Testis (tissue), 3 donors: ENCODE data around the gene PTX3. TPM values are rescaled to one million over a fixed set of nuclear protein-coding genes. Genes with fewer than 3 reads are reported as not detected.

Experiments
- DNase-seq: peaks from one replicate; pipeline ENCODE4 v3.0.0-alpha.2; 2019
- H3K27ac ChIP-seq, 2 donors: fragments of 200-600 bp; sonication (generic); one replicate each; pipeline ENCODE4 v1.5.1; 2019
- H3K27me3 ChIP-seq: fragments of 200-600 bp; sonication (generic); one replicate; pipeline ENCODE4 v1.5.1; 2019
- H3K36me3 ChIP-seq: fragments of 200-600 bp; sonication (generic); one replicate; pipeline ENCODE4 v1.5.1; 2017; ENCODE audit warnings: low read depth; ENCODE audit errors: missing control alignments
- H3K4me1 ChIP-seq: fragments of 200-600 bp; sonication (generic); one replicate; pipeline ENCODE4 v1.5.1; 2019
- H3K4me3 ChIP-seq, 2 donors: fragments of 200-600 bp; sonication (generic); one replicate each; pipeline ENCODE4 v1.5.1; 2017 to 2019
- H3K9me3 ChIP-seq: fragments of 200-600 bp; sonication (generic); one replicate; pipeline ENCODE4 v1.5.1; 2017
- CTCF ChIP-seq, 3 experiments: fragments of 450-650 bp in 2 of 3; fragments of 200-600 bp in 1 of 3; sonication (generic) in 1 of 3; IDR thresholded peaks; one replicate each; pipeline ENCODE4 v1.5.1; 2016 to 2019; ENCODE audit warnings: antibody characterized with exemption in 3 of 3, mild to moderate bottlenecking in 2 of 3, moderate library complexity in 1 of 3
- POLR2A ChIP-seq: fragments of 450-650 bp; IDR thresholded peaks from one replicate; pipeline ENCODE4 v1.6.1; 2017; ENCODE audit warnings: antibody characterized with exemption, mild to moderate bottlenecking, moderate library complexity
- WGBS, 2 donors: methylation state at CpG; one replicate each; pipeline ENCODE4 v1.1.5; 2018; 5-methylcytosine and 5-hydroxymethylcytosine counted together
- intact Hi-C: fragments of 100-400 bp; cut with DNase I; formaldehyde crosslinking; loops from one replicate; pipeline ENCODE4 v1.15.1; 2023; ENCODE audit warnings: low total_unique reads
- polyA plus RNA-seq: library from polyadenylated mRNA; stranded (reverse); fragments of 350-450 nt; fragmentation: Illumina TruSeq; extraction: RNeasy Lipid Tissue Mini Kit (QIAGEN cat#74804); gene quantifications from one replicate; pipeline ENCODE4 v1.2.3, GENCODE V29; 2014; ENCODE audit warnings: low read depth, low replicate concordance; ENCODE audit not compliant: insufficient read depth
- total RNA-seq, 2 donors: library from RNA; depleted of rRNA; stranded (reverse); fragments of >200 nt; gene quantifications; one replicate each; pipeline ENCODE4 v1.2.3, GENCODE V29; 2016

Gene PTX3
- total and polyA plus RNA-seq, 3 donors from 2014 or later: 0.19 to 0.95 (median 0.24) TPM

- no peaks in the 10 kb centered on the region for H3K9me3 ChIP-seq
- no peak for DNase-seq
- H3K4me1 ChIP-seq: no peaks in the 10 kb centered on the region
- H3K27me3 ChIP-seq: no peaks in the 10 kb centered on the region
- H3K4me3 ChIP-seq: no peak overlapping the region
- WGBS, 2 donors: 73 to 82% methylated on average over 3 of the region's 3 CpGs
- intact Hi-C loops: no loop called here
- no peak for TF ChIP-seq CTCF (IDR thresholded peaks at IDR 0.05)
- no peak for TF ChIP-seq POLR2A
- H3K27ac ChIP-seq: no peak overlapping the region
- H3K36me3 ChIP-seq: no peaks in the 10 kb centered on the region
Measured at GRCh38 chr3:157452097-157452496, 15.4 kb downstream of the PTX3 start.

- 64 to 77% methylated on average over 1 of the region's 1 CpG for WGBS, 2 donors
Measured at GRCh38 chr3:157453824-157454223, 17.2 kb downstream of the PTX3 start.

GRCh38 chr3:157459706-157460105, 23.1 kb downstream of the PTX3 start:
- TF ChIP-seq CTCF (IDR thresholded peaks at IDR 0.05): no peak
- TF ChIP-seq POLR2A: no peak
- 57 to 60% methylated on average over 2 of the region's 2 CpGs for WGBS, 2 donors
- H3K9me3 ChIP-seq: no peaks in the 10 kb centered on the region
- H3K27me3 ChIP-seq: no peaks in the 10 kb centered on the region
- no peaks in the 10 kb centered on the region for H3K36me3 ChIP-seq
- no peak overlapping the region for H3K4me3 ChIP-seq
- no peak overlapping the region for H3K27ac ChIP-seq
- DNase-seq: no peak
- no peaks in the 10 kb centered on the region for H3K4me1 ChIP-seq
- intact Hi-C loops: no loop called here

More at GRCh38 chr3:157453824-157454223, 17.2 kb downstream of the PTX3 start:
- no peak overlapping the region for H3K27ac ChIP-seq
- no peak overlapping the region for H3K4me3 ChIP-seq
- H3K9me3 ChIP-seq: no peaks in the 10 kb centered on the region
- H3K4me1 ChIP-seq: no peaks in the 10 kb centered on the region
- DNase-seq: no peak
- no peaks in the 10 kb centered on the region for H3K36me3 ChIP-seq
- intact Hi-C loops: no loop called here
- no peaks in the 10 kb centered on the region for H3K27me3 ChIP-seq
- no peak for TF ChIP-seq CTCF (IDR thresholded peaks at IDR 0.05)
- TF ChIP-seq POLR2A: no peak

GRCh38 chr3:157460253-157460652, 23.6 kb downstream of the PTX3 start:
- no peak for DNase-seq
- TF ChIP-seq POLR2A: no peak
- TF ChIP-seq CTCF (IDR thresholded peaks at IDR 0.05): no peak
- no peak overlapping the region for H3K27ac ChIP-seq
- 70 to 78% methylated on average over 2 of the region's 2 CpGs for WGBS, 2 donors
- H3K4me1 ChIP-seq: no peaks in the 10 kb centered on the region
- H3K27me3 ChIP-seq: no peaks in the 10 kb centered on the region
- intact Hi-C loops: no loop called here
- H3K4me3 ChIP-seq: no peak overlapping the region
- H3K36me3 ChIP-seq: no peaks in the 10 kb centered on the region
- H3K9me3 ChIP-seq: no peaks in the 10 kb centered on the region

GRCh38 chr3:157463816-157464215, 27.2 kb downstream of the PTX3 start:
- no peak for TF ChIP-seq POLR2A
- H3K9me3 ChIP-seq: no peaks in the 10 kb centered on the region
- no peak for DNase-seq
- no peak overlapping the region for H3K27ac ChIP-seq
- H3K36me3 ChIP-seq: no peaks in the 10 kb centered on the region
- WGBS, 2 donors: 87 to 88% methylated on average over 1 of the region's 1 CpG
- no peaks in the 10 kb centered on the region for H3K4me1 ChIP-seq
- H3K4me3 ChIP-seq: no peak overlapping the region
- no peaks in the 10 kb centered on the region for H3K27me3 ChIP-seq
- intact Hi-C loops: no loop called here
